Mucosa of descending colon (tissue), 3 donors: Measurements from ENCODE around the gene RALGPS1. TPM values are rescaled to one million over a fixed set of nuclear protein-coding genes. Genes with fewer than 3 reads are reported as not detected.

Experiments used
- ATAC-seq: fragments of 200-7000 bp; cut with Tn5 transposase; one replicate; pipeline ENCODE4 v1.9.1; 2020; ENCODE audit warnings: mild to moderate bottlenecking, moderate library complexity
- DNase-seq, 3 donors: peaks; one replicate each; pipeline ENCODE4 v3.0.0-alpha.2; 2020
- H3K36me3 ChIP-seq: fragments of 200-600 bp; one replicate; pipeline ENCODE4 v1.8.0; 2021; ENCODE audit warnings: low read depth, mild to moderate bottlenecking
- H3K4me1 ChIP-seq: fragments of 200-600 bp; one replicate; pipeline ENCODE4 v1.8.0; 2021; ENCODE audit warnings: low read depth, mild to moderate bottlenecking
- H3K4me3 ChIP-seq: fragments of 200-600 bp; one replicate; pipeline ENCODE4 v1.8.0; 2021; ENCODE audit warnings: mild to moderate bottlenecking
- H3K9me3 ChIP-seq: fragments of 200-600 bp; one replicate; pipeline ENCODE4 v1.8.0; 2021; ENCODE audit warnings: mild to moderate bottlenecking
- CTCF ChIP-seq: fragments of 200-600 bp; IDR thresholded peaks from one replicate; pipeline ENCODE4 v1.8.0; 2022; ENCODE audit warnings: antibody characterized with exemption, mild to moderate bottlenecking
- intact Hi-C, 2 donors: fragments of 100-400 bp; cut with DNase I in 1 of 2; cut with micrococcal nuclease in 1 of 2; formaldehyde crosslinking; loops; one replicate each; pipeline versions ENCODE4 v1.11.0 to v1.11.1; 2022; cut with DNase I, micrococcal nuclease
- total RNA-seq, 3 donors: library from RNA; stranded (reverse); fragmentation: NEBNext Ultra II Directional in 2 of 3; extraction: Animal tissue kit (Norgen Biotek cat#: 25700) in 2 of 3; gene quantifications; one replicate each; pipeline versions ENCODE4 v1.2.1 to v1.2.4, GENCODE V29; 2021 to 2023
- donor health status: DM: no; HTN: no; CAD: no; lungs with moderate emphysema.
- donor health status: DM: no; HTN: no; CAD: no.
- donor health status: DM: no; HTN: yes; CAD: no.

RALGPS1 gene
- total RNA-seq, 3 donors from 2014 or later: 31.3 to 55.4 (median 32.1) TPM

DNA sequence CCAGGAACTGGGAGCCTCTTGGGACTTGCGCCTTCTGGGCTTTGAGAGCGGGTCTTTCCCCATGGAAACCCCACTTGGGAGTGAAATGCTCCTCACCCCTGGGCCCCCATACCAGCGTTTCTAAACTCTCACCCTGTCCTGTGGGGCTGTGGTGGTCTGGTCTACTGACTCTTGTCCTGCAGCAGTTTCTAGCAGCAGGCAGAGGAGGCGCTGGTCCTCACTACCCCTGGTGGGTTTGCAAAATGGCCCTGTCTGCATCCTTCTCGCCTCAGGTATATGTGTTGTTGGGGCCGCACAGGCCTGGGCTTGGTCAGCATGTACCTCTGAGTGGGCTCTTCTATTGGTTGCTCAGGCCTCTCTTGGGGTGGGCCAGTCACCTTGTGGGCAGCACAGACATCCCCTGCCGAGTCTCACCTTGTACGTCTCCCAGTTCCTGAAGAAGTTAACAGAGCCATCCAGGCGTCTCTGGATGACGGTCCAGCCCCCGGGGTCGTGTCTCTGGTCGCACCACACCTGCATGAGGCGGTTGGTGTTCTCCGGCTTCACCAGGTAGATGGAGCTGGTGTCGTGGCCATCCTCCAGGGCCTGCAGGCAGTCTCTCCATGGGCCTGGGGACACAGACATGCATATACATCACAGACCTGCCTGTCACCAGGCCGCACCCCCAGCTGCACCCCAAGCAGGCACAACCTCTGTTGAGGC, 178.9 kb downstream of the RALGPS1 start:
- ATAC-seq (no peak), DNase-seq (no peak)
- Histone ChIP-seq H3K4me3 (no peak overlapping the region), H3K36me3 (no peaks in the 10 kb centered on the region), H3K9me3 (no peaks in the 10 kb centered on the region), H3K4me1 (no peaks in the 10 kb centered on the region)
- no peak for TF ChIP-seq CTCF
- intact Hi-C loops: no loop called here

DNA sequence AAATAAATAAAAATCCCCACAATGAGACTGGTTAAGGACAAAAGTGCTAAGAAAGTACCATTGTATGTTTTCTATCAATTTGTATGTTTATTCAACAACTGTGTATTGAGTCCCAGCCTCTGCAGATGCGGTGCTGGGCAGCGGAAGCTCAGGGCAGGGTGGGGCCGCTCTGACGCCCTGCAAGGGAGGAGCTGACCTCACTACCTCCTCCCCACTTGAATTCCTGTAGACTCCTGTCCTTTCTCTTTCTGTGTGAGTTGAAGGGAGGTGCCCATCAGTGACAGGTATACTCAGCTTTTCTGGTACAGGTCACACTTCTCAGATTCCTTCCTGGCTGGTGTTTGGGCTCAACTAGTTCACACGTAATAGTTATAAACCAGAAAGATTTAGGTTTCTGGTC, 180.8 kb downstream of the RALGPS1 start:
- DNase-seq (no peak), ATAC-seq (peak; percentile 86)
- H3K4me3 ChIP-seq: no peak overlapping the region
- intact Hi-C loops: no loop called here
- TF ChIP-seq CTCF: no peak
- H3K36me3 ChIP-seq: no peaks in the 10 kb centered on the region
- no peaks in the 10 kb centered on the region for H3K9me3 ChIP-seq
- no peaks in the 10 kb centered on the region for H3K4me1 ChIP-seq

DNA sequence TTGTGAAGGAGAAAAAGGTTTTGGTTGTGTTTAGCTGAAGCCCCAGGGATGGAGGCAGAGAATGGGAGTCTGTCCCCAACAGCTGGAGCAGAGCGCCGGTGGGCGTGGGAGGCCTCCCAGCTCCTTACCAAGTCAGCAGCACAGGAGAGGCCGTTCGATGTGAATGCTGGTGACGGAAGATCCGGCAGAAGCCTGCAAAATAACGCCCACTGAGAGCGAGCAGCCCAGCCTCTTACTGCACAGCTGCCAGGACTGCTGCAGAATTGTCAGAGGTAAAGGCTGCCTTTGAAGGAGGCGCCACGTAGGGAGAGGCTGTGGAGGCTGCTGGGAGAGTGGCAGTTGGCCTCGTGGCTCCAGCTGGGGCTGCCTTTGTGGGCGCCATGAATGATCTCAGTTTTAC, 181.6 kb downstream of the RALGPS1 start:
- ATAC-seq (no peak), DNase-seq (no peak)
- Histone ChIP-seq H3K36me3 (no peaks in the 10 kb centered on the region), H3K4me1 (no peaks in the 10 kb centered on the region), H3K4me3 (no peak overlapping the region), H3K9me3 (no peaks in the 10 kb centered on the region)
- no peak for TF ChIP-seq CTCF
- intact Hi-C loops: no loop called here

GRCh38 chr9:127097683-127098082, 183.1 kb downstream of the RALGPS1 start:
- H3K36me3 ChIP-seq: no peaks in the 10 kb centered on the region
- H3K4me1 ChIP-seq: no peaks in the 10 kb centered on the region
- no peaks in the 10 kb centered on the region for H3K9me3 ChIP-seq
- no peak for TF ChIP-seq CTCF
- DNase-seq: no peak
- intact Hi-C loops: no loop called here
- H3K4me3 ChIP-seq: no peak overlapping the region
- ATAC-seq: no peak

DNA sequence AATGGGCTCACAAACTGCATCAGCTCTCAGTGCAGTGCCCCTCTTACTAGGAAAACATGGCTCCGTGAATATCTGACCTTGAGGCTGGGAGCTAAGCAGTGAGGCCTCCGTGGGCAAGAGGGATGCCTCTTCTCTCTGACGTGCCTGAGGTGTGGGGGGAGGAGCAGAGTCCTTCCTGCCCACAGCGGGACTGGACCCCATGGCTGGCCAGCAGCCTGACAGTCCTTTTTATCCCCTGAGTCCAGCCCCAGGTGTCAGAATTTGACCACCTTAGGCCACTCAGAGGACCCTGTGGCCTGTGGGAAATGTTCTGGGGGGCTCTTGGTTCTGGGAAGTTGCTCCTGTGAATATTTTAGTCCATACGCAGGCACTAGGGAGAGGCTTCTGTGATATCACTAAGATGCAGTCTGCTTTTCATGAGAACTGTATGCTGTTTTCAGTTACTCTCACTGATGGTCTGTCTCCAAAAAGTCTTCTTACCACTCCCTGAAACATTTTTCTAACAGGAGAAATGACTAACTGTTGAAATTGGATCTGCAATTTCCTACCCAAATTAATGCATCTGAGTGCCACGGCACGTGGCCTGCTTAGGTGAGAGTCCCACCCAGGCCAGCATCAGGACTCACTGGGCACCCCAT, 184.5 kb downstream of the RALGPS1 start:
- Histone ChIP-seq H3K4me3 (no peak overlapping the region), H3K4me1 (no peaks in the 10 kb centered on the region), H3K9me3 (no peaks in the 10 kb centered on the region), H3K36me3 (no peaks in the 10 kb centered on the region)
- TF ChIP-seq CTCF: no peak
- no peak for ATAC-seq
- DNase-seq: no peak
- intact Hi-C loops: no loop called here
